ENCODE data around the gene GDF10.

The GDF10 gene

GRCh38 chr10:47362199-47362598, 62.2 kb downstream of the GDF10 start:
- Histone ChIP-seq H4K20me1 (ENCODE audit: insufficient read depth, low read length, poor library complexity, severe bottlenecking) (no peaks in the 10 kb centered on the region), H3K27me3 (ENCODE audit: insufficient read depth, low read length, poor library complexity, severe bottlenecking) (no peaks in the 10 kb centered on the region), H3K4me3 (ENCODE audit: low read length, poor library complexity, severe bottlenecking) (no peak overlapping the region), H3K4me1 (ENCODE audit: insufficient read depth, low read length, poor library complexity, severe bottlenecking) (no peaks in the 10 kb centered on the region), H3K36me3 (ENCODE audit: insufficient read depth, low read length) (no peaks in the 10 kb centered on the region), H3K9me3 (ENCODE audit: insufficient read depth, low read depth, low read length) (no peaks in the 10 kb centered on the region), H2AFZ (ENCODE audit: low read length) (no peak overlapping the region), H3K9me2 (replicated peaks; ENCODE audit: low read depth, low read length) (no peaks in the 10 kb centered on the region), H3F3A (ENCODE audit: low read depth) (no peaks in the 10 kb centered on the region), H3K9ac (ENCODE audit: low read depth, low read length, poor library complexity, severe bottlenecking) (no peak overlapping the region), H3K79me2 (ENCODE audit: insufficient read depth, low read length) (no peaks in the 10 kb centered on the region), H3K4me2 (ENCODE audit: low read depth, low read length, poor library complexity, severe bottlenecking) (no peak overlapping the region)
- no peak for TF ChIP-seq CTCF (conservative IDR thresholded peaks at IDR 0.05; ENCODE audit: low read length)
